GM10266 (cell line): ENCODE data around the gene MC3R.
A peak's percentile ranks its signal among the peaks of the same experiment; 100 is the strongest.

ENCODE experiments used
- DNase-seq: peaks from one replicate; pipeline ENCODE4 v3.0.0; 2012; ENCODE audit errors: extremely low spot score
- CTCF ChIP-seq: IDR thresholded peaks from 2 replicates; pipeline ENCODE4 v1.5.1; 2012; ENCODE audit warnings: mild to moderate bottlenecking, low read depth; ENCODE audit not compliant: control insufficient read depth, insufficient read depth; ENCODE audit errors: missing control alignments

MC3R gene

DNA sequence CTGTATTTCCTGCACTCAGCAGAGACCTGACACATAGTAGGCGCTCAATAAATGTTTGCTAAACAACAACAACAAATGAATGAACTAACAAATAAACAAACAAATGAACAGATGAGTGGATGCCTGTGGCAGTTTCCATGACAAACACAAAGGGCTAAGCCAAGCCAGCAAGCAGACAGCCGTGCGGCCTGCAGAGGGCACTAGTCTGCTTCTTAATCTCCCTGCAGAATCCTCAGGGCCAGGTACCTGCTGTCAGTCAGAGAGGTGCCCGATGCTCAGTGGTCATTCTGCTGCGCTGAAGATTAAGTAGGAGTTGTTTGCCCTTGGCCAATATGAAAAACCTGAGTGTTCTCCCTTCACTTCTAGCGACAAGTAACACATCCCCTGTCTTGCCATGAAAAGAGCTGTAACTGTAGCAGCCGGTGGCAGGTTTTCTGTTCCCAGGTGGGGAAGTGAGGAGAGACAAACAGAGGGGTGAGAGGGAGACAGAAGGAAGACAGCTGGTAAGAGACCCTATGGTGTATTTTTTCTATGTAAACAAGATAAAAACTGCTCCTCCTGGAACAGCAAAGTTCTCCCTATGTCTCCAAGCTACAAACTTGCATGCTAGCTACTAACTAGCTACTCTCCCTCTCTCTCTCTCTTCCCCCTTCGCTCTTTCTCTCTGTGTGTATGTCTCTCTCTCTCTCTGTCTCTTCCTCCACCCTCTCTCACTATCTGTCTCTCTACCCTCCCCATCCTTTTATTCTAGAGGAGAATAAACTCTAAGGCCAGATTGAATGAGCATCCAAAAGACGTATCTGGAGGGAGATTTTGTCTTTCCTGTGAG, at the start of gene MC3R:
MC3R (plus strand) TSS at position 779 of the 829 bp plus-strand sequence. CDS start 112 bp downstream, outside the sequence.
- peak; percentile 82 for TF ChIP-seq CTCF
- peak; percentile 48 for DNase-seq

DNA sequence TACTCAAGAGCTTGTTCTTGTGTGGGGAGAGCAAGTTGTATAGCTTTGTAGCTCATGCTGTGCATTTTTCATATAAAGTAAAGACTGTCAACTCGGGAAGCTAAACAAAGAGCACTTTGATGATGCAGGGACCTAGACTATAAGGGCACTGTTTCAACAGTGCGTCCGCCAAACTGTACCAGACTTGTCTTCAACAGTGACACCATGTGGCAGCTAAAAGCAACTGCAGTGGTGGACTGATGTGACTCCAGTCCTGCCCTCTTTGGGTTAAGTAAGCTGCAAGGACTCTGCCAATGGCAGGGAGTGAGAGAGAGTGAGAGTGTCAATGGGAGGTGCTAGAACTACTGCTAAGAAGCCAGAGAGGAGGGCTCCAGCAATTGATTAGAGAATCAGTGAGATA, 48.1 kb upstream of the MC3R start:
- DNase-seq: no peak
- peak; percentile 23 for TF ChIP-seq CTCF

DNA sequence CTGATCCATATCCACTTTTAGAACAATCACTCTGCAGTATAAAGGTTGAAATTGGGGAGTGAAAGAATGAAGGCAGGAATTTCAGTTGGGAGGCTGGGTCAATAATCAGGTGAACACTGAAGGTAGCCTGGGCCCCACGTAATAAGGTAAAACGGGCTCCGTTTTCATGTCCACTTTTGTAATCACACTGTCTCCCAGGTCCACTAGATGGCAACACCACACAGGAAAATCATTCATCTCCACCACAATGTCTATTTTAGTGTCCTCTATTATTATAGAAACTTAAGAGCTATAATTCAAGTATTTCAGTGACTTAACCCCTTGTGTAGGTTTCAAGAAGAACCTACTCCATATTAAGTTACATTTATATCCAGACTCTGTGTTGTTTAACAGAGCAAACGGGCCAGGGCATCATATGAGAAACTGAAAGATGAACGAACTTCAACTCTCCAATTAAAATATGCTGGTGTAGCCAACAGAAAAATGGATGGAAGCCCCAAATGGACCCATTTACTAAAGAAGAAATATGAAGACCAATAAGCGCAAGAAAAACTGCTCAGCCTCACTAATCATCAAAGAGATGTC, 45.9 kb upstream of the MC3R start:
- DNase-seq: no peak

GRCh38 chr20:56204206-56204605, 44.3 kb upstream of the MC3R start:
- DNase-seq: no peak
- no peak for TF ChIP-seq CTCF

More for the DNA sequence above, 45.9 kb upstream of the MC3R start:
- TF ChIP-seq CTCF: peak; percentile 24

DNA sequence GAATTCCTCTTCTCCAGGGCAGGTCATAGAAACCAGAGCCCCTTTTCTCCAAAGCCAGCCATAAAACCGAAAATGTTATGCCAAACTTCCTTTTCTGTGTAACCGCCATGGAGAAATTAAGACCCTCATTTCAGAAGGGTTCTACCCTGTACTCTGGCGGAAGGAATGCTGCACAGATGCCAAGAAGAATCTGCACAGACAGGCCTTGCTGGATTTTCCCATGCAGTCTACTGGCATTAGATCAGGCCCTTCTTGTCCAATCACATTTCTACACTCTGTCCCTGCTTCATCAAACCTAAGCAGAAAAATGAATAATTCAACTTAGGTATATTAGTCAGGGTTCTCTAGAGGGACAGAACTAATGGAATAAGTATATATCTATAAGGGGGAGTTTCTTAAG, 43.2 kb upstream of the MC3R start:
- DNase-seq: no peak
- no peak for TF ChIP-seq CTCF

GRCh38 chr20:56207656-56208055, 40.9 kb upstream of the MC3R start:
- no peak for DNase-seq
- TF ChIP-seq CTCF: no peak

DNA sequence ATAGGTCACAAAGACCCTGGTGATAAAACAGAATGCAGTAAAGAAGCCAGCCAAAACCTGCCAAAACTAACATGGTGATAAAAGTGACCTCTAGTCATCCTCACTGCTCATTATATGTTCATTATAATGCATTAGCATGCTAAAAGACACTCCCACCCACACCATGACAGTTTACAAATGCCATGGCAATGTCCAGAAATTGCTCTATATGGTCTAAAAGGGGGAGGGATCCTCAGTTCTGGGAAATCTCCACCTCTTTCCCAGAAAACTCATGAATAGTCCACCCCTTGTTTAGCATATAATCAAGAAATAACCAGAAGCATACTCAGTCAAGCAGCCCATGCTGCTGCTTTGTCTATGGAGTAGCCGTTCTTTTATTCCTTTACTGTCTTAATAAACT, 40.4 kb upstream of the MC3R start:
- DNase-seq: no peak
- no peak for TF ChIP-seq CTCF
